NCI-H2196 treated with DMSO at 0.1 percent for 48 hours (cell line): ENCODE data around the gene TMEM231.
A peak's percentile ranks its signal among the peaks of the same experiment; 100 is the strongest.
"Not testable (repeated sequence)": the region's sequence is repeated elsewhere in the genome, so short reads cannot be mapped to it uniquely, and the experiment has no call there.

ENCODE experiments used
- DNase-seq: peaks from one replicate; lab custom pipeline; 2025; ENCODE audit not compliant: unreplicated experiment; lab: John Stamatoyannopoulos, UW

The TMEM231 gene

DNA sequence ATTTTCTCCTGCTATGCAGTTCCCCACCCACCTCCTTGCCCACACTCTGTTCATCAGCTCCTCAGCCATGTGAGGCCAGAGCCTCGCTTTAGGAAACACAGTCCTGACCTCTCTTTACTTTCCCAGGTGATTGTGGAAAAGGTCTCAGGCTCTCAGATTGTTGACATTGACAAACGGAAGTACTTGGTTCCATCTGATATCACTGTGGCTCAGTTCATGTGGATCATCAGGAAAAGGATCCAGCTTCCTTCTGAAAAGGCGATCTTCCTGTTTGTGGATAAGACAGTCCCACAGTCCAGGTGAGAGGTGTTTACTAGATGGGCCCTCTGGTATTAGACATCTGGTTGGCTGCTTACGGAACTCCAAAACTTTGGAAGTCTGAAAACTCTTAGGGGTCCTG is 11.9 kb upstream of the TMEM231 start:
- no peak for DNase-seq

- no peak for DNase-seq
These were observed 10.8 kb upstream of the TMEM231 start for GRCh38 chr16:75566758-75567255.

- peak; percentile 40 for DNase-seq
These were observed 10.1 kb upstream of the TMEM231 start, which contains the start of gene GABARAPL2 for GRCh38 chr16:75566040-75566757. TSS of gene GABARAPL2 (plus strand) at chr16:75566379. CDS start at chr16:75566487, 108 bp downstream.

- no peak for DNase-seq
These were observed 9.6 kb upstream of the TMEM231 start for GRCh38 chr16:75565640-75566039.

DNA sequence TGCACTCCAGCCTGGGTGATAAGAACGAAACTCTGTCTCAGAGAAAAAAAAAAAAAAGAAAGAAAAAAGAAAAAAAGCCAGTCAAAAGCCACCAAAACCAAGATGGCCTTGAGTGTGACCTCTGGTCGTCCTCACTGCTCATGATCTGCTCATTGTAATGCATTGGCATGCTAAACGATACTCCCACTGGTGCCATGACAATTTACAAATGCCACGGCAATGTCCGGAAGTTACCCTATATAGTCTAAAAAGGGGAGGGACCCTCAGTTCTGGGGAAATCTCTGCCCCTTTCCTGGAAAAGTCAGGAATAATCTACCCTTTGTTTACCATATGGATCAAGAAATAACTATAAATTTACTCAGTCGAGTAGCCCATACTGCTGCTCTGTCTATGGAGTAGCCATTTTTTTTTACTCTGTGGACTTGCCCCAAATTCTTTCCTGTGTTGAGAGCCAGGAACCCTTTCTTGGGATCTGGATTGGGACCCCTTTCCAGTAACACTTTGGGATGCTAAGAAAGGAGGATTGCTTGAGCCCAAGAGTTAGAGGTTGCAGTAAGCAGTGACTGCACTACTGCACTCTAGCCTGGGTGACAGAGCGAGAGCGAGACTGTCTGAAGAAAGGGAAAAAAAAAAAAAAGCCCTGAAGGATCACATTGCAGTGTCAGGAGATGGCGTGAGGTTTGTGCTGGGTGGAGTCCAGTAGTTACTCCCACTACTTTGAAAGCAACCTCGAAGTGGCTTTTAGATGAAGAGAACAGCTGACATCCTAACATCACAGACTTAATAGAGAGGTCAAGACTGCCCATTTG is 3.7 kb upstream of the TMEM231 start:
- no peak for DNase-seq

DNA sequence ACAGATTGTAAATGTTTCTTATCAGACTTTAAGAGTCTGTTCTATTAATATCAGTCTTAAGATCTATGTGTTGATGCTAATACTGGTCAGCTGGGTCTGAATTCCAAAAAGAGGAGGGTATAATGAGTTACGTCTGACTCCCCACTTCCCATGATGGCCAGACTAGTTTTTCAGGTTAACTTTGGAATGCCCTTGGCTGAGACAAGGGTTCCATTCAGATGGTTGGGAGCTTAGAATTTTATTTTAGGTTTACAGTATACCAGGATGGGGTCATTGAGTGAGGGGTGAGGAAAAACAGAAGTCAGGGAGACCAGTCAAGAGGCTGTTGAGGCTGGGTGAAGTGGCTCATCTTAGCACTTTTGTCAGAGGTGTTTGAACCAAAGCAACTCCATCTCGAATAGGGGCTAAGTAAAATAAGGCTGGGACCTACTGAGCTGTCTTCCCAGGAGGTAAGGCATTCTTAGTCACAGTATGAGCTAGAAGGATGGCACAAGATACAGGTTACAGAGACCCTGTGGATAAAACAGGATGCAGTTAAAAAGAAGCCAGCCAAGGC is 2.9 kb upstream of the TMEM231 start:
- no peak for DNase-seq

GRCh38 chr16:75556431-75556950 is 439 bp upstream of the TMEM231 start:
- DNase-seq: no peak

DNA sequence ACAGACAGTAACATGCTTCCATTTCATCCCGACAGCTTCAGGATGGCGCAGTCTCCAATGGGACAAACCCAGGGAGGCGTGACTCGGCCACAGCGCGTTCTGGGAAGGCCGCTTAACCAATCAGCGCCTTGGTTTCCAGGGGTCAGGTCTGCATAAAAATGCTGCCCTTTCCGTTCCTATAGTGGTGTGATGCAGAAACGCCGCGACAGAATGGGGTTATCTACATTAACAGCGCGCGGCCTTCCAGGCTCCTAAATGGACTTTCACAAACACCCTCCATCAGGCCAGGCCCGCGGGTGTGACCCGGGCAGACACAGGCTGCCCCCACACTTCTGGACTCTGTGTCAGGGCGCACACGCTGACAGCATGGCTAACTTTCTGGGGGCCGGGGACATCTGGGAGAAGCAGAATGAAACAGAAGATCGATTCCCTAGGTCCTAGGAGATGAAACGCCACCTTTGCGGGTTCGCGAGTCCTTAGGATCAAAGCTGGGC is 792 bp downstream of the TMEM231 start:
- DNase-seq: peak; percentile 42

DNA sequence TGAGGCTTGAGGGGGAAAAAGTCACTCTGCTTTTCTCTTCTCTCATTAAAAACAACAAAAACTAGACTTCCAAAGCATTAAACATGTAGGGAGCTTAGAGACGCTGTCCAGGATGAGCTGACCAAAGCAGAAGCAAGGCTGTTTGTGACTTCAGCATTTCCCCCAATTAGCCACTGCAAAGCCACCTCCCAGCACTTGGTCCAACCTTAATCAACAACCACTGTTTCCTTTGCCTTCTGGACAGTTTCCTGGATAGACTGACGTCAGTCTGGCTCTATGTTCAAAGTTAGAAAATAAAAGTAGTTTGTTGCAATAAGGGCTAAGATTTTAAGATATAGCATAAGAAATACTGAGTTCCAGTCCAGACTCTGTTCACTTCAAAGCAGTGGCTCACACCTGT is 3.1 kb downstream of the TMEM231 start:
- no peak for DNase-seq

GRCh38 chr16:75550211-75550662 is 5.8 kb downstream of the TMEM231 start:
- no peak for DNase-seq

DNA sequence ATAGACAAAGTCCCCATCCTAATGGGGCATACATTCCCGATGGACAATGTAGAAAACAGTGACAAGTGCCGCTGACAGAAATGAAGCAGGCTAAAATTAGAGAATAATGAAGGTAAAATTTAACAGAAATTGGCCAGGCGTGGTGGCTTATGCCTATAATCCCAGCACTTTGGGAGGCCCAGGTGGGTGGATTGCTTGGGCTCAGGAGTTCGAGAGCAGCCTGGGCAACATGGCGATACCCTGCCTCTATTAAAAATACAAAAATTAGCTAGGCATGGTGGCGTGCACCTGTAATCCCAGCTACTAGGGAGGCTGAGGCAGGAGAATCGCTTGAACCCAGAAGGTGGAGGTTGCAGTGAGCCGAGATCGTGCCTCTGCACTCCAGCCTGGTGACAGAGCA is 7.6 kb downstream of the TMEM231 start:
- not testable (repeated sequence) for DNase-seq

DNA sequence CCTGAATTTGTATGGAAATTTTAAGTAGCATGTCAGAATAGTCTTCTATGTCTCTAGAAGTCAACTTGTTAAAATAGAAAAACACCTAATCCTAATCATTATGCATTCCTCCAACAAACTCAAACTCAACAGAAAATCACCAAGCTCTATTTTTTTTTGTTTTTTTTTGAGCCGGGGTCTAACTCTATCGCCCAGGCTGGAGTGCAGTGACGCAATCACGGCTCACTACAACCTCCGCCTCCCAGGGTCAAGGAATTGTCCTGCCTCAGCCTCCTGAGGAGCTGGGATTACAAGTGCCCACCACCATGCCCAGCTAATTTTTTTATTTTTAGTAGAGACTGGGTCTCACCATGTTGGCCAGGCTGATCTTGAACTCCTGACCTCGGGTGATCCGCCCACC is 9.8 kb downstream of the TMEM231 start:
- no peak for DNase-seq

DNA sequence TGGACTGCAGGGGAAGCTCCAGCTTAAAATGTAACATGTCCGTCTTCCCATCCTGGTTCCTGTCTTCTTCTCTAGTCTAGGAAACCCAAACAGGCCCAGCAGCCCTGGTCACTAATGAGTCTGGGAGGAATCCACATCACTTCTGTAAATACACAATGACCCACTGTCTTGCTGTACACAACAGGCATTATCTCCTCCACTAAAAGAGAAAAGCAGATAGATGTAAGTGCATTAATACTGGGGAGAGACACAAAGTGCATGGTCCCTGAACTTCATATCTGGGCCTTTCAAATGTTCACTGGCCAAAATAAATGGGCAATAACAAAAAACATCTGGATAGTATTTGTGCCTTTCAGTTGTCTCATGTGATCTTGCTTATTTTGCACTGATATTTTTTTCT is 10.2 kb downstream of the TMEM231 start:
- DNase-seq: not testable (repeated sequence)

GRCh38 chr16:75542462-75542861 is 13.6 kb downstream of the TMEM231 start:
- DNase-seq: not testable (repeated sequence)

- DNase-seq: no peak
These were observed 14.8 kb downstream of the TMEM231 start for GRCh38 chr16:75541236-75541635.

GRCh38 chr16:75538882-75539565 is 17.0 kb downstream of the TMEM231 start:
- DNase-seq: not testable (repeated sequence)

GRCh38 chr16:75537776-75538175 is 18.3 kb downstream of the TMEM231 start:
- no peak for DNase-seq

DNA sequence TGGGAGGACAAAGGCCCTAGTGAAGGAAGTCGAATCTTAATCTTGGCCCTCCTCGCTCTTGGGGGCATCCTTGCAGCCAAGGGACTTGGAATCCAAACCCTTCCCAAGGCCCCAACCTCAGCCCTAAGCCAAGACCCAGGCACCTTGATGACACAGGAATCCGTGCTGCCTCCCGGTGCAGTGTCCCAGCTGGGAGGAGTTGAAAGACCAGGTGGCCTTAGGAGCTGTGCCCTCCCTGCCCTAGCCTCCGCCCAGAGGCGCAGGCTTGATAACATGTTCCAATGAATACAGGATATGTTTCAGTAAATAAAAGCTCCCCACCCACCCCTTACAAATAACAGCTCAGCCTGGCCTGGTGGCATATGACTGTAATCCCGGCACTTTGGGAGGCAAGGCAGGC is 20.2 kb downstream of the TMEM231 start, which contains the start of gene CHST5:
Gene CHST5, minus strand, starts transcription at position 208 of the 400 bp plus-strand sequence. CDS start 5,724 bp downstream, outside the sequence.
- no peak for DNase-seq

DNA sequence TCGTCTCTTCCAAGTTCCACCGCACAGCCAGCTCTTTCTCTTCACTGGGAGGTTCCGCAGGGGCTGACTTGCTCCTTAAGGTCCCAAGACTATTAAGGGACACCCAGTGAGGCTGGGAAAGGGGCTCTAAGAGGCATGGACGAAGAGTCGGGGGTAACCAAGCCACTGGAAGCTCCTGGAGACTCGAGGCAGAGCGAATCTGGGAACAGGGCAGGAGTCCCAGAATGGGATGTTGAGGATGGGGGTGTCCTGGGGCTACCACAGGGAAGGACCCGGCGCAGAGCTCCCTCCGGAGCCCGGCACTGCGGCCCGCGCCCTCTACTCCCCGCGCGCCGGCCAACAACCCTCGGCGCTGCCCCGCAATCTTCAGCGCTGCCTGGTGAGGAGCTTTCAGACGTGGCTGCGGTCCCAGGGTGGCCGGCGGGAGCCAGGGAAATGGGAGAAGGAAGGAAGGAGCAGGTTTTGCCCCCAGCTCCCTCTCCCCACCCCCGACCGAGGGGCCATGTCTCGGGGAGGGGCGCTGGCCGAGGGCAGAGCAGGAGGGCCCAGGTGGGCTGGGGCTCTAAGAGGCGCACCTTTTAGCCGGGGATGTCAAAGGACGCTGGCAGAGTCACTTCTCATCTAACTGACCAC is 20.7 kb downstream of the TMEM231 start:
- no peak for DNase-seq
